Esophagus (tissue), 2 donors: ENCODE results near the gene TMSB10. TPM values are rescaled to one million over a fixed set of nuclear protein-coding genes. Genes with fewer than 3 reads are reported as not detected.
A peak's percentile ranks its signal among the peaks of the same experiment; 100 is the strongest.

ENCODE experiments used
- H3K27ac ChIP-seq, 2 donors: one replicate each; pipeline ENCODE4 v1.5.1; 2013; ENCODE audit warnings: low read depth in 2 of 2, mild to moderate bottlenecking in 2 of 2, inconsistent platforms in 1 of 2, low read length in 1 of 2, moderate library complexity in 1 of 2
- H3K27me3 ChIP-seq, 2 donors: one replicate each; pipeline ENCODE4 v1.6.1; 2013; ENCODE audit warnings: low read length in 2 of 2, control low read depth in 1 of 2, mild to moderate bottlenecking in 1 of 2; ENCODE audit not compliant: insufficient read depth in 2 of 2, control insufficient read depth in 1 of 2
- H3K36me3 ChIP-seq, 2 donors: one replicate each; pipeline ENCODE4 v1.6.1; 2013; ENCODE audit warnings: low read length in 1 of 2; ENCODE audit not compliant: control insufficient read depth in 2 of 2, insufficient read depth in 2 of 2
- H3K4me1 ChIP-seq, 2 donors: one replicate each; pipeline ENCODE4 v1.6.1; 2013; ENCODE audit warnings: low read length in 1 of 2; ENCODE audit not compliant: control insufficient read depth in 2 of 2, insufficient read depth in 2 of 2
- H3K4me3 ChIP-seq, 2 donors: one replicate each; pipeline ENCODE4 v1.5.1; 2013; ENCODE audit warnings: low read length in 2 of 2, mild to moderate bottlenecking in 2 of 2, low read depth in 1 of 2, moderate library complexity in 1 of 2
- H3K9me3 ChIP-seq, 2 donors: one replicate each; pipeline ENCODE4 v1.6.1; 2013; ENCODE audit warnings: mild to moderate bottlenecking in 2 of 2, low read depth in 1 of 2, low read length in 1 of 2, moderate library complexity in 1 of 2; ENCODE audit not compliant: control insufficient read depth in 2 of 2, insufficient read depth in 1 of 2
- WGBS, 2 donors: extraction: QIAGEN DNeasy Blood & Tissue Kit; methylation state at CpG; one replicate each; pipeline ENCODE4 v1.1.7; 2013; 5-methylcytosine and 5-hydroxymethylcytosine counted together
- polyA plus RNA-seq, 2 donors: library from polyadenylated mRNA; stranded (reverse); fragments of 200-250 nt; gene quantifications; one replicate each; pipeline ENCODE4 v1.2.3, GENCODE V29; 2013
- donor health status: healthy with polysubstance abuse.
- donor health status: Bipolar disorder and iron deficiency.

The TMSB10 gene
- polyA plus RNA-seq, 2 donors, result 1,127 to 2,184 TPM

DNA sequence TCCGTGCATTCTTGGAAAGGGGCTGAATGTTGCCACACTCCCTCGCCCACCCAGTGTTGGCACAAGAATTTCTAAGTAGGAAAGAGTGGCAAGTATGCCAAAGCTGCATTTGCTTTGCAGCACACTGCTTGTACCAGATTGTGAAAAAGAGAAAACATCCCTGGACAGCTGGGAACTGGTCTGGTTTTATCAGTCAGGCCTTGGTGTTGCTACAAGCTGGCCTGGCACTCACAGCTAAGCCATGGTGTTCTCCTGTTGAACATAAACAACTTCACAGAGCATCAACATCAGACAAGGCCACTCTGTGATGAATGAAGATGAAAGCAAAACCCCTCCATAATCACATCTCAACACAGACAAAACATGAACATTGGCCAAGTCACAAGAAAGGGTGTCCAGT lies 20.3 kb upstream of the TMSB10 start:
- Histone ChIP-seq H3K9me3 (peaks cover 0 to 4% of the 10 kb centered on the region in 2 donors), H3K27ac (no peak overlapping the region), H3K27me3 (peaks cover 5 to 11% of the 10 kb centered on the region in 2 donors), H3K36me3 (no peaks in the 10 kb centered on the region), H3K4me1 (peaks cover 8% of the 10 kb centered on the region in 2 donors), H3K4me3 (no peak overlapping the region)
- 84 to 92% methylated on average over 2 of the region's 2 CpGs for WGBS, 2 donors

DNA sequence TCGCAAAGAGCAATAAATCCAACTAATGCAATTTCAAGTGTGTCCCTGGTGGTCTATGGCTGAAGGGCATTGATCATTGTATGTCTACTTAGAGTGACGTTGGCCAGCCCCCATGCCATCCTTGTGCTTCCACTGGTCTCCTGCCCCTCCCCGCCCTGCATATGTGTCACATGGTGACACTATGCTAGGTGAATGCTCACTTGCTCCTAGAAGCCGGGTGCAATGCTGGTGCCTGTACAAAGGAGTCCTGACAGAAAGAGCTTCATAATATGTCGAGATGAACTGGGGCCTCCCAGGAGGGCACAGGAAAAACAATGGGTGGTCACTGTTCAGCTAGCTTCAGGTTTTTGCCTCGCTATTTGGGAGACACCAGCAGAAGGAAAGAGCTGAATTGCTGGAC lies 18.7 kb upstream of the TMSB10 start:
- 93 to 94% methylated on average over 6 of the region's 6 CpGs for WGBS, 2 donors
- no peaks in the 10 kb centered on the region for H3K36me3 ChIP-seq

DNA sequence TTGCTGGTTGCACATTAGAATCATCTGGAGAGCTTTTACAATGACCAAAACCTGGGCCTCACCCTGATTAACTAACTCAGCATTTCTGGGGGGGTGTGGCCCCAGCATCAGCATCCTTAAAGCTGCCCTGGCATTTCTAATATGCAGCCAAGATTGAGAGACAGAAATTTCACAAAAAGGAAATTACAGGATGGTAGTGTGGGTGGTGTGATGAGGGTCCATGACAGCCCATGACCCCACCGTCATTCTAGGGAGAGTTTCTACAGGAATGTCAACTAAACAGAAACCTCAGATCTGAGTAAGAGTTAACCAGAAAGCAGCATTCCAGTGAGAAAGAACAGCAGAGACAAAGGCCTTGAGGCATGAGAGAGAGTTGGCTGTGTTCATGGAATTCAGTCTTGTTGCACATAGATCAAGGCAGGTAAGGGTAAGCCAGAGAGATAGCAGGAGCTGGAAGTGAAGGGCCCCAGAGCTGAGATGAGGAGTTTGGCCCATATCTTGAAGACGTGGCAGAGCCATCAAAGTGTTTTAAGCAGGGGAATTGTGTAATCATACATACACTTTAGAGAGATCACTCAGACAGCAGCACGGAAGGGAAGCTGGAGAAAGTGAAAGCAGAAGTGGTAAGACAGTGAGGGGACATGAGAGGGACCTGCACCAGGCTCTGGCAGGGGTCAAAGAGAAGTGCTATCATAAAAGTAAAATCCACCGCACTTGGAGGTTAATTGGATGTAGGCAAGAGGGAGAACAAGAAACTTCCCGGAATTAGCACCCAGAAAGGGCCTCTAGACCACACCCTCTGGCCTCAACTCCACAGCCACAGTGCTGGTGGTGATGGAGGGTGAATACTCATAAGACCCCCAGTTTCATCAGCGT lies 16.8 kb upstream of the TMSB10 start:
- Histone ChIP-seq H3K4me1 (peaks cover 0 to 1% of the 10 kb centered on the region in 2 donors), H3K9me3 (no peaks in the 10 kb centered on the region), H3K27ac (peak overlapping the region; percentile 15 to 54), H3K36me3 (no peaks in the 10 kb centered on the region), H3K4me3 (no peak overlapping the region), H3K27me3 (no peaks in the 10 kb centered on the region)
- WGBS, 2 donors, result 25 to 36% methylated on average over 6 of the region's 6 CpGs

More for the DNA sequence above, 18.7 kb upstream of the TMSB10 start:
- Histone ChIP-seq H3K27me3 (no peaks in the 10 kb centered on the region), H3K4me1 (peaks cover 0 to 1% of the 10 kb centered on the region in 2 donors), H3K4me3 (no peak overlapping the region), H3K9me3 (no peaks in the 10 kb centered on the region), H3K27ac (no peak overlapping the region)

DNA sequence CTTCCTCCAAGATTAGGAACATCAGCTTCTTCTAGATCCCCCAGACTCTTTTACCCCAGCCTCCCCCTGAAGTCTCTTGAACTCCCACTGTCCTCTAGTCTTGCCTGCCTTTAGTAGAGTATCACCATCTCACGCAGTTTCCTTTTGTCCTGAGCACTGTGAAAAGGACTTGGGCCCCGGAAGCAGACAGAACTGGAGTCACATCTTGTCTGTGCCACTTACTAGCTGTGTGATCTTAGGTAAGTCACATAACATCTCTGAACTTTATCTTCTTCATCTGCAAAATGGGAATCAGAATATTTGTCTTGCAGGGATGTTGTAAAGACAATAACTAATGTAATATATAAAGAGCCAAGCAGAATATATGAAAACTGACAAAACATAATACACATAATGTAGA lies 16.1 kb upstream of the TMSB10 start:
- no peaks in the 10 kb centered on the region for H3K9me3 ChIP-seq
- H3K27me3 ChIP-seq, result no peaks in the 10 kb centered on the region
- no peak overlapping the region for H3K4me3 ChIP-seq
- H3K36me3 ChIP-seq, result no peaks in the 10 kb centered on the region
- peaks cover 3 to 6% of the 10 kb centered on the region in 2 donors for H3K4me1 ChIP-seq
- WGBS, 2 donors, result 82 to 85% methylated on average over 2 of the region's 2 CpGs
- peak overlapping the region in 1 of 2 donors; percentile 15 for H3K27ac ChIP-seq

- Histone ChIP-seq H3K4me1 (peaks cover 3 to 11% of the 10 kb centered on the region in 2 donors), H3K27me3 (no peaks in the 10 kb centered on the region), H3K36me3 (no peaks in the 10 kb centered on the region), H3K27ac (no peak overlapping the region), H3K4me3 (no peak overlapping the region), H3K9me3 (no peaks in the 10 kb centered on the region)
- 90 to 91% methylated on average over 12 of the region's 12 CpGs for WGBS, 2 donors
Observed at GRCh38 chr2:84891355-84892010, 14.0 kb upstream of the TMSB10 start.

- peaks cover 3 to 9% of the 10 kb centered on the region in 2 donors for H3K4me1 ChIP-seq
- no peaks in the 10 kb centered on the region for H3K9me3 ChIP-seq
- no peaks in the 10 kb centered on the region for H3K27me3 ChIP-seq
- H3K36me3 ChIP-seq, result no peaks in the 10 kb centered on the region
- 60 to 67% methylated on average over 6 of the region's 6 CpGs for WGBS, 2 donors
- H3K4me3 ChIP-seq, result no peak overlapping the region
- H3K27ac ChIP-seq, result no peak overlapping the region
Observed at GRCh38 chr2:84894131-84894586, 11.3 kb upstream of the TMSB10 start.

- WGBS, 2 donors, result 59 to 71% methylated on average over 7 of the region's 7 CpGs
- H3K9me3 ChIP-seq, result no peaks in the 10 kb centered on the region
- H3K27ac ChIP-seq, result no peak overlapping the region
Observed at GRCh38 chr2:84894758-84895520, 10.5 kb upstream of the TMSB10 start.

GRCh38 chr2:84896567-84896966 lies 8.9 kb upstream of the TMSB10 start:
- Histone ChIP-seq H3K27me3 (no peaks in the 10 kb centered on the region), H3K4me1 (peaks cover 3 to 9% of the 10 kb centered on the region in 2 donors), H3K4me3 (no peak overlapping the region), H3K27ac (no peak overlapping the region), H3K9me3 (no peaks in the 10 kb centered on the region), H3K36me3 (no peaks in the 10 kb centered on the region)
- WGBS, 2 donors, result 77 to 88% methylated on average over 2 of the region's 2 CpGs

More at GRCh38 chr2:84894758-84895520, 10.5 kb upstream of the TMSB10 start:
- peaks cover 3 to 9% of the 10 kb centered on the region in 2 donors for H3K4me1 ChIP-seq
- no peaks in the 10 kb centered on the region for H3K27me3 ChIP-seq
- no peaks in the 10 kb centered on the region for H3K36me3 ChIP-seq
- no peak overlapping the region for H3K4me3 ChIP-seq

- peaks cover 3 to 9% of the 10 kb centered on the region in 2 donors for H3K4me1 ChIP-seq
- 55 to 64% methylated on average over 1 of the region's 1 CpG for WGBS, 2 donors
- H3K9me3 ChIP-seq, result no peaks in the 10 kb centered on the region
- H3K4me3 ChIP-seq, result no peak overlapping the region
- no peak overlapping the region for H3K27ac ChIP-seq
- no peaks in the 10 kb centered on the region for H3K36me3 ChIP-seq
- no peaks in the 10 kb centered on the region for H3K27me3 ChIP-seq
Observed at GRCh38 chr2:84897773-84898172, 7.7 kb upstream of the TMSB10 start.
